Measurements from ENCODE around the gene HSD11B1.

Gene HSD11B1

GRCh38 chr1:209772126-209772525 is 67.5 kb downstream of the HSD11B1 start:
- H3K9me2 ChIP-seq (replicated peaks; ENCODE audit: low read depth, low read length): no peaks in the 10 kb centered on the region

GRCh38 chr1:209774592-209774991 is 69.9 kb downstream of the HSD11B1 start:
- H3K9me2 ChIP-seq (replicated peaks; ENCODE audit: low read depth, low read length): no peaks in the 10 kb centered on the region
- peaks cover 5% of the 10 kb centered on the region for H4K20me1 ChIP-seq (ENCODE audit: insufficient read depth, low read length, poor library complexity, severe bottlenecking)
- H3K9ac ChIP-seq (ENCODE audit: low read depth, low read length, poor library complexity, severe bottlenecking): no peak overlapping the region
- TF ChIP-seq EZH2phosphoT487 (IDR thresholded peaks at IDR 0.05; ENCODE audit: borderline replicate concordance) (no peak), CTCF (conservative IDR thresholded peaks at IDR 0.05; ENCODE audit: low read length) (no peak)
- H3K36me3 ChIP-seq (ENCODE audit: insufficient read depth, low read length): peaks cover 58% of the 10 kb centered on the region
- H3K79me2 ChIP-seq (ENCODE audit: insufficient read depth, low read length): peaks cover 18% of the 10 kb centered on the region
- no peaks in the 10 kb centered on the region for H3K9me3 ChIP-seq (ENCODE audit: insufficient read depth, low read depth, low read length)
- peaks cover 8% of the 10 kb centered on the region for H3K4me1 ChIP-seq (ENCODE audit: insufficient read depth, low read length, poor library complexity, severe bottlenecking)
- no peak overlapping the region for H3K4me3 ChIP-seq (ENCODE audit: low read length, poor library complexity, severe bottlenecking)
- peaks cover 5% of the 10 kb centered on the region; the same call in 1 of the 2 replicates for H3F3A ChIP-seq (ENCODE audit: low read depth)
- no peak overlapping the region for H3K4me2 ChIP-seq (ENCODE audit: low read depth, low read length, poor library complexity, severe bottlenecking)
- no peak overlapping the region for H2AFZ ChIP-seq (ENCODE audit: low read length)
- no peaks in the 10 kb centered on the region for H3K27me3 ChIP-seq (ENCODE audit: insufficient read depth, low read length, poor library complexity, severe bottlenecking)

More at GRCh38 chr1:209772126-209772525, 67.5 kb downstream of the HSD11B1 start:
- Histone ChIP-seq H3K9ac (ENCODE audit: low read depth, low read length, poor library complexity, severe bottlenecking) (no peak overlapping the region), H4K20me1 (ENCODE audit: insufficient read depth, low read length, poor library complexity, severe bottlenecking) (peaks cover 5% of the 10 kb centered on the region), H3K79me2 (ENCODE audit: insufficient read depth, low read length) (peaks cover 25% of the 10 kb centered on the region), H3F3A (ENCODE audit: low read depth) (peaks cover 23% of the 10 kb centered on the region), H3K36me3 (ENCODE audit: insufficient read depth, low read length) (peaks cover 33% of the 10 kb centered on the region), H3K4me2 (ENCODE audit: low read depth, low read length, poor library complexity, severe bottlenecking) (no peak overlapping the region), H3K4me1 (ENCODE audit: insufficient read depth, low read length, poor library complexity, severe bottlenecking) (peaks cover 28% of the 10 kb centered on the region), H3K9me3 (ENCODE audit: insufficient read depth, low read depth, low read length) (no peaks in the 10 kb centered on the region), H3K4me3 (ENCODE audit: low read length, poor library complexity, severe bottlenecking) (no peak overlapping the region), H2AFZ (ENCODE audit: low read length) (no peak overlapping the region), H3K27me3 (ENCODE audit: insufficient read depth, low read length, poor library complexity, severe bottlenecking) (no peaks in the 10 kb centered on the region)
- no peak for TF ChIP-seq EZH2phosphoT487 (IDR thresholded peaks at IDR 0.05; ENCODE audit: borderline replicate concordance)
- no peak for TF ChIP-seq CTCF (conservative IDR thresholded peaks at IDR 0.05; ENCODE audit: low read length)

- Histone ChIP-seq H2AFZ (ENCODE audit: low read length) (no peak overlapping the region), H3K79me2 (ENCODE audit: insufficient read depth, low read length) (peaks cover 7% of the 10 kb centered on the region)
- no peak for TF ChIP-seq EZH2phosphoT487 (IDR thresholded peaks at IDR 0.05; ENCODE audit: borderline replicate concordance)
- TF ChIP-seq CTCF (conservative IDR thresholded peaks at IDR 0.05; ENCODE audit: low read length): no peak
Observed at GRCh38 chr1:209775678-209776077, 71.0 kb downstream of the HSD11B1 start.

More at GRCh38 chr1:209775678-209776077, 71.0 kb downstream of the HSD11B1 start:
- Histone ChIP-seq H3K9me2 (replicated peaks; ENCODE audit: low read depth, low read length) (no peaks in the 10 kb centered on the region), H4K20me1 (ENCODE audit: insufficient read depth, low read length, poor library complexity, severe bottlenecking) (no peaks in the 10 kb centered on the region), H3K4me2 (ENCODE audit: low read depth, low read length, poor library complexity, severe bottlenecking) (no peak overlapping the region), H3K4me3 (ENCODE audit: low read length, poor library complexity, severe bottlenecking) (no peak overlapping the region), H3K9me3 (ENCODE audit: insufficient read depth, low read depth, low read length) (no peaks in the 10 kb centered on the region), H3K36me3 (ENCODE audit: insufficient read depth, low read length) (peaks cover 64% of the 10 kb centered on the region), H3K27me3 (ENCODE audit: insufficient read depth, low read length, poor library complexity, severe bottlenecking) (no peaks in the 10 kb centered on the region), H3K4me1 (ENCODE audit: insufficient read depth, low read length, poor library complexity, severe bottlenecking) (no peaks in the 10 kb centered on the region), H3F3A (ENCODE audit: low read depth) (no peaks in the 10 kb centered on the region), H3K9ac (ENCODE audit: low read depth, low read length, poor library complexity, severe bottlenecking) (no peak overlapping the region)

All from Loucy (cell line).